CD4-positive, alpha-beta memory T cell (primary cell): ENCODE data around the gene PCGF3. TPM values are rescaled to one million over a fixed set of nuclear protein-coding genes. Genes with fewer than 3 reads are reported as not detected.

Source experiments
- CTCF ChIA-PET: fragments of 350-600 bp; sonication (Branson Sonifier 250); formaldehyde crosslinking; loops from one replicate; lab custom pipeline; 2021; ENCODE audit warnings: inconsistent platforms; ENCODE audit not compliant: partially characterized antibody; lab: Charles Lee
- POLR2A ChIA-PET: fragments of 350-600 bp; sonication (Branson Sonifier 250); formaldehyde crosslinking; loops from one replicate; lab custom pipeline; 2021; ENCODE audit not compliant: partially characterized antibody; lab: Charles Lee
- DNase-seq, 5 donors: peaks; one replicate each; pipeline versions ENCODE4 v3.0.0 to v3.0.0-alpha.2; 2020 to 2022; ENCODE audit warnings: mixed read lengths in 1 of 5
- H3K27ac ChIP-seq: one replicate; pipeline ENCODE4 v1.7.0; 2013; ENCODE audit warnings: low read depth, low read length
- H3K27me3 ChIP-seq: 2 replicates; pipeline ENCODE4 v1.7.0; 2013; ENCODE audit warnings: mild to moderate bottlenecking, low read length, moderate library complexity; ENCODE audit not compliant: insufficient read depth
- H3K36me3 ChIP-seq: 2 replicates; pipeline ENCODE4 v1.7.0; 2013; ENCODE audit warnings: mild to moderate bottlenecking, low read length, moderate library complexity; ENCODE audit not compliant: insufficient read depth
- H3K4me1 ChIP-seq: 2 replicates; pipeline ENCODE4 v1.7.0; 2013; ENCODE audit warnings: mild to moderate bottlenecking, low read length, moderate library complexity; ENCODE audit not compliant: insufficient read depth
- H3K4me3 ChIP-seq, 2 donors: one replicate each; pipeline ENCODE4 v1.7.0; 2013; ENCODE audit warnings: low read length in 2 of 2, mild to moderate bottlenecking in 1 of 2
- H3K9me3 ChIP-seq, 2 donors: one replicate each; pipeline ENCODE4 v1.7.0; 2013; ENCODE audit warnings: low read length in 2 of 2, control low read depth in 1 of 2; ENCODE audit not compliant: control insufficient read depth in 1 of 2
- H3K27ac Mint-ChIP-seq, 7 donors: one replicate each; pipeline ENCODE4 v1.8.0; 2020 to 2021; ENCODE audit warnings: mixed read lengths in 7 of 7, mild to moderate bottlenecking in 6 of 7, inconsistent platforms in 3 of 7, moderate library complexity in 3 of 7
- H3K27me3 Mint-ChIP-seq, 2 donors: one replicate each; pipeline ENCODE4 v1.8.0; 2020 to 2021; ENCODE audit warnings: mixed read lengths in 2 of 2
- H3K36me3 Mint-ChIP-seq, 2 donors: one replicate each; pipeline ENCODE4 v1.8.0; 2020 to 2021; ENCODE audit warnings: mixed read lengths in 2 of 2, inconsistent platforms in 1 of 2, mild to moderate bottlenecking in 1 of 2
- H3K4me1 Mint-ChIP-seq, 4 donors: one replicate each; pipeline ENCODE4 v1.8.0; 2020 to 2021; ENCODE audit warnings: mixed read lengths in 4 of 4, mild to moderate bottlenecking in 1 of 4
- H3K4me3 Mint-ChIP-seq, 8 donors: one replicate each; pipeline ENCODE4 v1.8.0; 2020 to 2021; ENCODE audit warnings: mixed read lengths in 8 of 8, mild to moderate bottlenecking in 7 of 8, moderate library complexity in 6 of 8, inconsistent platforms in 3 of 8
- H3K9me3 Mint-ChIP-seq, 8 donors: one replicate each; pipeline ENCODE4 v1.8.0; 2020 to 2021; ENCODE audit warnings: mixed read lengths in 8 of 8, mild to moderate bottlenecking in 5 of 8, inconsistent platforms in 3 of 8, moderate library complexity in 1 of 8
- intact Hi-C: fragments of 100-400 bp; cut with micrococcal nuclease; formaldehyde crosslinking; loops from one replicate; pipeline ENCODE4 v1.15.1; 2023
- polyA plus RNA-seq, 2 donors: library from polyadenylated mRNA; unstranded; fragments of 300-500 nt; fragmentation: Illumina TruSeq; gene quantifications; one replicate each; pipeline ENCODE4 v1.2.3, GENCODE V29; 2021
- total RNA-seq, 2 experiments: library from RNA; stranded (reverse); gene quantifications; one replicate each; pipeline ENCODE4 v1.2.3, GENCODE V29; 2021

The PCGF3 gene
- total and polyA plus RNA-seq, 4 experiments from 2014 or later, result 2.9 to 73.8 (median 35.6) TPM

GRCh38 chr4:789571-790465, 84.2 kb downstream of the PCGF3 start:
- no peak overlapping the region for H3K4me3 Mint-ChIP-seq
- H3K27me3 Mint-ChIP-seq, result peaks cover 24 to 30% of the 10 kb centered on the region in 2 donors
- H3K27me3 ChIP-seq, result peaks cover 21% of the 10 kb centered on the region

GRCh38 chr4:790466-790820, 84.8 kb downstream of the PCGF3 start:
- POLR2A ChIA-PET, result no interaction called here
- Mint-ChIP-seq H3K9me3 (peaks cover 0 to 2% (median 0%) of the 10 kb centered on the region in 8 donors), H3K36me3 (no peaks in the 10 kb centered on the region), H3K27me3 (peaks cover 19 to 30% of the 10 kb centered on the region in 2 donors), H3K4me1 (peaks cover 9 to 44% (median 19%) of the 10 kb centered on the region in 4 donors), H3K27ac (peak overlapping the region in 2 of 7 donors; percentile 32 to 66), H3K4me3 (peak overlapping the region in 5 of 8 donors; percentile 26 to 78 (median 65))
- no peak overlapping the region for H3K4me3 ChIP-seq
- H3K27me3 ChIP-seq, result peaks cover 20% of the 10 kb centered on the region
- DNase-seq, result no peak
- peaks cover 52% of the 10 kb centered on the region for H3K4me1 ChIP-seq
- H3K9me3 ChIP-seq, result no peaks in the 10 kb centered on the region
- H3K27ac ChIP-seq, result no peak overlapping the region
- CTCF ChIA-PET, result no interaction called here
- no peaks in the 10 kb centered on the region for H3K36me3 ChIP-seq
- intact Hi-C loops, result no loop called here

More at GRCh38 chr4:789571-790465, 84.2 kb downstream of the PCGF3 start:
- Histone ChIP-seq H3K9me3 (no peaks in the 10 kb centered on the region), H3K36me3 (no peaks in the 10 kb centered on the region), H3K4me3 (no peak overlapping the region), H3K4me1 (peaks cover 52% of the 10 kb centered on the region), H3K27ac (no peak overlapping the region)
- Mint-ChIP-seq H3K36me3 (no peaks in the 10 kb centered on the region), H3K9me3 (peaks cover 0 to 2% (median 0%) of the 10 kb centered on the region in 8 donors), H3K4me1 (peaks cover 9 to 47% (median 21%) of the 10 kb centered on the region in 4 donors), H3K27ac (no peak overlapping the region)
- ChIA-PET CTCF (no interaction called here), POLR2A (no interaction called here)
- intact Hi-C loops, result no loop called here
- DNase-seq, result no peak

DNA sequence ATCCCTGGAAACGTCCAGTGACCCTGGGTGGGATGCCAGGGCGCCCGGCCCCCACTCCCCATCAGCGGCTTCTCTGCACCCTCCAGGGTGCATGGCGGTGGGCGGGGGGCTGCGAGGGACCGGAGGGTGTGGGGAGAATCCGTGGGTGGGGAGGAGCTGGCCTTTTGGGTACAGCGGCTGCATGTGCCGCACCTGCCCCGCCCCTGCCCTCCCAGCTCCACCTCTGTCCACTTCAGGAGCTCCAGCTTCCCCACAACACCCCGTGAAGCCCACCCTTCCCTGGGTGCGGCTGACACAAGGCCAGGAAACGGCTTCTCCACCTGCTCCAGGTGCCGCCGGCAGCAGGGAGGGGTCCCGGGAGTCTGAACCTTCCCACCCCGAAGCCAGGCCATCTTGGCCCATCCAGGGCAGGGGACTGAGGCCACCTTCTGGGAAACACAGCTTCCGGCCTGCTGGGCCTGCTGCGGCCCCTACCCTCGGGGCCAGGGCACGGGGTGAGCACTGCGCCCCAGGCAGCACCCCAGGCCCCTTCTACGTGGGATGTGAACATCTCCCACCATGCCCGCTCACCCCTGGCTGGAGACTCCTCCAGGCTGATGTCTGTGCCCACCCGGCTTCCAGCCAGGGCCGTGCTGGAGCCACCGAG, 85.7 kb downstream of the PCGF3 start:
- H3K4me1 Mint-ChIP-seq, result peaks cover 9 to 40% (median 18%) of the 10 kb centered on the region in 4 donors
- H3K27me3 ChIP-seq, result peaks cover 20% of the 10 kb centered on the region
- peaks cover 19 to 33% of the 10 kb centered on the region in 2 donors for H3K27me3 Mint-ChIP-seq
- no peak for DNase-seq
- H3K9me3 Mint-ChIP-seq, result peaks cover 0 to 2% (median 0%) of the 10 kb centered on the region in 8 donors
- POLR2A ChIA-PET, result no interaction called here
- H3K36me3 Mint-ChIP-seq, result no peaks in the 10 kb centered on the region
- no peak overlapping the region for H3K27ac Mint-ChIP-seq
- H3K27ac ChIP-seq, result no peak overlapping the region
- H3K4me3 Mint-ChIP-seq, result no peak overlapping the region
- intact Hi-C loops, result no loop called here
- H3K9me3 ChIP-seq, result no peaks in the 10 kb centered on the region
- CTCF ChIA-PET, result no interaction called here
- H3K4me1 ChIP-seq, result peaks cover 49% of the 10 kb centered on the region
- H3K36me3 ChIP-seq, result no peaks in the 10 kb centered on the region
- H3K4me3 ChIP-seq, result no peak overlapping the region

DNA sequence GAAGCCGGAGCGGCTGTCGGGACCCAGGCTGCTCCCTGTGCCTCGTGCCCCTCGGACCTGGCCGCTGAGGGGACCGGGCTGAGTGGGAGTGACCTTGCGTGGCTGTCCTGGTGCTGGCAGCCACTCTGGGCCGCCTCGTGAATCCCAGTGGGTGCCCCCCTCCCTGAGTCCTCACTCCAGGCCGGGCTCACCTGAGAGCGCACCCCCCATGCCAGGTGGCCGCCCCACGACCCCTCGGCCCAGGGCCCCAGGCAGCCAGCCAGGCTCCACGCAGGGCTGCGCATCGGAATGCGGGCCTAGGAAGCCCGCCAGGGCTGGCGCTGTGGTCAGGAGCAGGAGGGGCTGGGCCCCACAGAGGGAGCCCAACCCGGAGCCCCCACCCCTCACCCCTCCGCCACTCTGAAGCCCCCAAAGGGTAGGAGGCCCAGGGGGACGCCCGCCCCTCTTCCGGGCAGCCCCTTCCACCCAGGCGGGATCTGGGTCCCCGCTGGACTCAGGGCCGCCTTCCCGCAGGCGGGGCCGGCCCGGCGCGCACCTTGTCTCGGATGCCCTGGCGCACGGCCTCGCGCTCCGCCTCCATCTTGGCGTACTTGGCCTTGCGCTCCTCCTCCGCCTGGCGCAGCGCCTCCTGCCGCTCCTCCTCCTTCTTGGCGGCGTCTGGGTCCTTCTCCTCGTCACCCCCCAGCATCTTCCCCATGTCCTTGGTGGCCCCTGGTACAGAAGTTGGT, 86.4 kb downstream of the PCGF3 start:
- peak overlapping the region; percentile 39 to 49 for H3K4me3 ChIP-seq
- H3K4me3 Mint-ChIP-seq, result peak overlapping the region; percentile 75 to 87 (median 80)
- intact Hi-C loops, result no loop called here
- DNase-seq, result peak in 4 of 5 donors; percentile 36 to 48 (median 40)
- H3K4me1 Mint-ChIP-seq, result peaks cover 9 to 47% (median 18%) of the 10 kb centered on the region in 4 donors
- H3K9me3 Mint-ChIP-seq, result peaks cover 0 to 2% (median 0%) of the 10 kb centered on the region in 8 donors
- peaks cover 19 to 33% of the 10 kb centered on the region in 2 donors for H3K27me3 Mint-ChIP-seq
- peaks cover 17% of the 10 kb centered on the region for H3K27me3 ChIP-seq
- ChIA-PET POLR2A (no interaction called here), CTCF (no interaction called here)
- peaks cover 42% of the 10 kb centered on the region for H3K4me1 ChIP-seq
- no peaks in the 10 kb centered on the region for H3K36me3 Mint-ChIP-seq
- peak overlapping the region in 6 of 7 donors; percentile 12 to 88 (median 73) for H3K27ac Mint-ChIP-seq
- H3K36me3 ChIP-seq, result no peaks in the 10 kb centered on the region
- no peak overlapping the region for H3K27ac ChIP-seq
- no peaks in the 10 kb centered on the region for H3K9me3 ChIP-seq

- H3K4me3 ChIP-seq, result peak overlapping the region; percentile 39 to 49
- Mint-ChIP-seq H3K36me3 (no peaks in the 10 kb centered on the region), H3K9me3 (peaks cover 0 to 2% (median 0%) of the 10 kb centered on the region in 8 donors), H3K4me1 (peaks cover 7 to 42% (median 15%) of the 10 kb centered on the region in 4 donors), H3K27ac (peak overlapping the region in 6 of 7 donors; percentile 61 to 89 (median 79)), H3K27me3 (peaks cover 16 to 29% of the 10 kb centered on the region in 2 donors), H3K4me3 (peak overlapping the region; percentile 75 to 87 (median 80))
- peaks cover 14% of the 10 kb centered on the region for H3K27me3 ChIP-seq
- H3K36me3 ChIP-seq, result no peaks in the 10 kb centered on the region
- ChIA-PET CTCF (no interaction called here), POLR2A (interaction anchor here (3.9 kb wide), 1 partner anchor 11 kb away, joined by 22 read pairs; no protein-coding TSS in a partner anchor)
- peak; percentile 27 to 71 (median 51) for DNase-seq
- no peaks in the 10 kb centered on the region for H3K9me3 ChIP-seq
- H3K27ac ChIP-seq, result no peak overlapping the region
- intact Hi-C loops, result no loop called here
- peaks cover 42% of the 10 kb centered on the region for H3K4me1 ChIP-seq
These were observed 87.0 kb downstream of the PCGF3 start for GRCh38 chr4:792626-793092.

DNA sequence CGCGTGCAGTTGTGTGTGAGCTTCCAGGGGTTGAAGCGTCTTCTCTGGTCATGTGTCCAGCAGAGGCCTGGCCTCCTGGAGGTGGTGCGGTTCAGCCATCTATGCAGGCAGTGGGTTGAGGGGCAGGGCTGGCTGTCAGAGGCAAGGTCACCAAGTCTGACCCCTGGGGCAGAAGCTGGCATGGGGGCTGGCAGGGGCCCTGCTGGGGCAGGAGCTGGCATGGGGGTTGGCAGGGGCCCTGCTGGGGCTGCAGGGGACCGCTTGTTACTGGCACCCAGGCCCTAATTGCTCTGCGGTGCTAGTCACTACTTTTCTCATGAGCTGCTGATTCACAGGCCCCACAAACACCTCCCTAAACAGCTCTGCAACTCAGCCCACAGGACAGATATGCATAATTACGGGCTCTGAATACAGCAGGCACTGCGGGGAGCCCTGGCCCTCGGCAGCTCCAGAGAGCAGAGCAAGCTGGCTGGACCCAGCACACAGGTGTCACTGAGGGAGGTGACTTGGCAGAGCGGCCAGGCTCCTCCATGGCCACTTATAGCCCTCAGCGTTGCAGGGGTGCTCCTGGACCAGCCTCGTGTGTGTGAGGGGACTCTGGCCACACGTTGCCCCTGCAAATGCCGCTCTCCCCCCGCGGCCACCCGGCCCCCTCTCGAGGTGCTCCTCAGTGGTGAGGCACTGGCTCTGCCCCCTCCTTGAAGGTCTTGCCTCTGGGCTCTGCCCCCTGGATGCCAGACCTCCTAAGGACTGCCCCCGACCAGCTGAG, 87.6 kb downstream of the PCGF3 start:
- no peak for DNase-seq
- intact Hi-C loops, result no loop called here
- peak overlapping the region in 6 of 7 donors; percentile 61 to 89 (median 79) for H3K27ac Mint-ChIP-seq
- H3K4me1 Mint-ChIP-seq, result peaks cover 7 to 42% (median 16%) of the 10 kb centered on the region in 4 donors
- H3K36me3 ChIP-seq, result no peaks in the 10 kb centered on the region
- H3K27ac ChIP-seq, result no peak overlapping the region
- ChIA-PET POLR2A (interaction anchor here (3.9 kb wide), 1 partner anchor 12 kb away, joined by 22 read pairs; no protein-coding TSS in a partner anchor), CTCF (interaction anchor here (0.8 kb wide), 1 partner anchor 9 kb away, joined by 3 read pairs; no protein-coding TSS in a partner anchor)
- peaks cover 16 to 27% of the 10 kb centered on the region in 2 donors for H3K27me3 Mint-ChIP-seq
- H3K4me1 ChIP-seq, result peaks cover 44% of the 10 kb centered on the region
- no peaks in the 10 kb centered on the region for H3K9me3 ChIP-seq
- no peaks in the 10 kb centered on the region for H3K36me3 Mint-ChIP-seq
- peaks cover 14% of the 10 kb centered on the region for H3K27me3 ChIP-seq
- H3K9me3 Mint-ChIP-seq, result peaks cover 0 to 2% (median 0%) of the 10 kb centered on the region in 8 donors
- H3K4me3 ChIP-seq, result peak overlapping the region; percentile 39 to 49
- H3K4me3 Mint-ChIP-seq, result peak overlapping the region; percentile 75 to 87 (median 80)
